ENCODE measurements around the gene RASA3.
"Not testable (repeated sequence)": the region's sequence is repeated elsewhere in the genome, so short reads cannot be mapped to it uniquely, and the experiment has no call there.

The RASA3 gene

GRCh38 chr13:114140906-114141250 lies 8.5 kb upstream of the RASA3 start:
- DNase-seq = peak; percentile 41 to 52

GRCh38 chr13:114140131-114140905 lies 7.9 kb upstream of the RASA3 start:
- DNase-seq = peak in 1 of 2 experiments; percentile 42

- no peak for DNase-seq
Measured at GRCh38 chr13:114136576-114136975, 4.2 kb upstream of the RASA3 start.

- peak in 1 of 2 experiments; percentile 17 for DNase-seq
Measured at GRCh38 chr13:114135731-114136171, 3.3 kb upstream of the RASA3 start.

- DNase-seq = peak in 1 of 2 experiments; percentile 17
Measured at GRCh38 chr13:114134944-114135610, 2.7 kb upstream of the RASA3 start.

- DNase-seq = no peak
Measured at GRCh38 chr13:114134111-114134943, 1.9 kb upstream of the RASA3 start.

GRCh38 chr13:114133552-114133951 lies 1.1 kb upstream of the RASA3 start:
- DNase-seq = not testable (repeated sequence)

GRCh38 chr13:114133126-114133525 lies 703 bp upstream of the RASA3 start:
- not testable (repeated sequence) for DNase-seq

- DNase-seq = peak in 1 of 2 experiments; percentile 53
Measured at GRCh38 chr13:114131583-114132418, 622 bp downstream of the RASA3 start.

GRCh38 chr13:114130837-114131582 lies 1.4 kb downstream of the RASA3 start:
- DNase-seq = peak; percentile 76

GRCh38 chr13:114130131-114130836 lies 2.1 kb downstream of the RASA3 start:
- no peak for DNase-seq

- peak; percentile 64 to 68 for DNase-seq
Measured at GRCh38 chr13:114129649-114130062, 2.8 kb downstream of the RASA3 start.

GRCh38 chr13:114128624-114129522 lies 3.5 kb downstream of the RASA3 start:
- DNase-seq = peak; percentile 91

- no peak for DNase-seq
Measured at GRCh38 chr13:114128348-114128623, 4.1 kb downstream of the RASA3 start.

- DNase-seq = no peak
Measured at GRCh38 chr13:114127473-114128347, 4.7 kb downstream of the RASA3 start.

- DNase-seq = no peak
Measured at GRCh38 chr13:114126789-114127472, 5.5 kb downstream of the RASA3 start.

- DNase-seq = not testable (repeated sequence)
Measured at GRCh38 chr13:114126086-114126485, 6.3 kb downstream of the RASA3 start.

- no peak for DNase-seq
Measured at GRCh38 chr13:114125589-114125988, 6.8 kb downstream of the RASA3 start.

Data from activated T-cell treated with anti-CD3 and anti-CD28 coated beads, Interleukin-2, amount 50 U/mL, for 48 hours (primary cell).